SU-DHL-6 (cell line): ENCODE data around the gene RNASET2.

Source experiments
- EZH2phosphoT487 ChIP-seq: fragments of 200-600 bp; sonication (generic), shearing (Covaris generic); conservative IDR thresholded peaks from 2 replicates; pipeline ENCODE4 v1.6.1; 2018; ENCODE audit warnings: mild to moderate bottlenecking, antibody characterized with exemption, low read length, moderate library complexity, mixed read lengths
- TF ChIP-seq, protein P1 (sequence below): fragments of 200-600 bp; sonication (generic); IDR thresholded peaks from one replicate; pipeline ENCODE4 v1.5.1; 2017; ENCODE audit warnings: antibody characterized with exemption, mild to moderate bottlenecking, low read length, moderate library complexity; ENCODE audit not compliant: insufficient read depth, poor library complexity, severe bottlenecking

DNA sequence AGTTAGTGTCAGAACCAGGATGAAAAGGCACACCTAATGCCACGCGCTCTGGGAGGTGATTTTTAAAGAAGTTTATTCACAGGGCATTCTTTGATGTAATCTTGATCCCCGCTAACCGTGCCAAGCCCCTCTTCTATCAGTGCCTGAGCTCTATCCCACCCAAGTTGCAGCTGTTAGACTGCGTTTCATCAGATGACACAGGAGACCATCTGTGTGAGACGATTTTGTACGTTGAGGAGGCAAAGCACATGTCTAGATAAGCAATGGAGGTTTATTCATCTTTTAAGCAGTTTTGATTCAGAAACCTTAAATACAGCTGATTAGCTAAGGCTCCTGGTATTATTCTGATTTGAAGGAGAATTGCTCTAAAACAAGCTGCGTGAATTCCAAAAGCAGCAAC is 18.6 kb downstream of the RNASET2 start:
- TF ChIP-seq, protein P1, sequence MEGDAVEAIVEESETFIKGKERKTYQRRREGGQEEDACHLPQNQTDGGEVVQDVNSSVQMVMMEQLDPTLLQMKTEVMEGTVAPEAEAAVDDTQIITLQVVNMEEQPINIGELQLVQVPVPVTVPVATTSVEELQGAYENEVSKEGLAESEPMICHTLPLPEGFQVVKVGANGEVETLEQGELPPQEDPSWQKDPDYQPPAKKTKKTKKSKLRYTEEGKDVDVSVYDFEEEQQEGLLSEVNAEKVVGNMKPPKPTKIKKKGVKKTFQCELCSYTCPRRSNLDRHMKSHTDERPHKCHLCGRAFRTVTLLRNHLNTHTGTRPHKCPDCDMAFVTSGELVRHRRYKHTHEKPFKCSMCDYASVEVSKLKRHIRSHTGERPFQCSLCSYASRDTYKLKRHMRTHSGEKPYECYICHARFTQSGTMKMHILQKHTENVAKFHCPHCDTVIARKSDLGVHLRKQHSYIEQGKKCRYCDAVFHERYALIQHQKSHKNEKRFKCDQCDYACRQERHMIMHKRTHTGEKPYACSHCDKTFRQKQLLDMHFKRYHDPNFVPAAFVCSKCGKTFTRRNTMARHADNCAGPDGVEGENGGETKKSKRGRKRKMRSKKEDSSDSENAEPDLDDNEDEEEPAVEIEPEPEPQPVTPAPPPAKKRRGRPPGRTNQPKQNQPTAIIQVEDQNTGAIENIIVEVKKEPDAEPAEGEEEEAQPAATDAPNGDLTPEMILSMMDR, result no peak
- no peak for TF ChIP-seq EZH2phosphoT487
